ENCODE data around the gene ZFAND3. TPM values are rescaled to one million over a fixed set of nuclear protein-coding genes. Genes with fewer than 3 reads are reported as not detected.

ZFAND3 gene
- total RNA-seq, 1 experiment from 2014 or later = 107 TPM

DNA sequence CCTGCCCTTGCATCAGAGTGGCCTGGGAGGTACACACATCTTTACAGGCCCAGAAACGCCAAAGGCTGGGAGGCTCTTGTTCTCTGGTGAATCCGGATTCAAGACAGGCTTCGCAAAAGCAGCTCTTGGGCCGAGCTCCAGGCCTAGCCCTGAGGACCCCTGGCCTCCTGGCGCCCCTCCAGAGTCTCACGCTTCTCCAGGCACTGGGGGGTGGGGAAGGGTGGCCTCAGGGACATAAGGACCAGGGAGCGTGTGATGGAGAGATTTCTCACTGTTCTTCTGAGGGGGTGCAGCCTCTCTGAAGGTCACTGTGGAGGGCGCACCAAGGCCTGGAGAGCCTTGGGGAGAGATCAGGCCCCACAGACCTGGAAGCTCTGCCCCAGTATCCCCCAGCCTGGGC lies 349.2 kb downstream of the ZFAND3 start:
- CTCF ChIA-PET = no interaction called here
- no peaks in the 10 kb centered on the region for H3K27me3 Mint-ChIP-seq (ENCODE audit: insufficient read depth, unreplicated experiment)
- no peak overlapping the region for H3K4me3 Mint-ChIP-seq (ENCODE audit: unreplicated experiment)
- H3K4me1 Mint-ChIP-seq (ENCODE audit: low read depth, unreplicated experiment) = no peaks in the 10 kb centered on the region
- Histone ChIP-seq H3K36me3 (ENCODE audit: control insufficient read depth, insufficient read depth, low read length) (no peaks in the 10 kb centered on the region), H3K27me3 (replicated peaks; ENCODE audit: control insufficient read depth, insufficient read depth, low read length) (no peaks in the 10 kb centered on the region), H3K9me3 (no peaks in the 10 kb centered on the region), H3K4me1 (no peaks in the 10 kb centered on the region), H3K4me3 (ENCODE audit: low read depth, low read length) (no peak overlapping the region)
- H3K9me3 Mint-ChIP-seq (ENCODE audit: unreplicated experiment) = no peaks in the 10 kb centered on the region
- no peak for DNase-seq
- H3K27ac Mint-ChIP-seq (ENCODE audit: unreplicated experiment) = no peak overlapping the region
- TF ChIP-seq, protein P1, sequence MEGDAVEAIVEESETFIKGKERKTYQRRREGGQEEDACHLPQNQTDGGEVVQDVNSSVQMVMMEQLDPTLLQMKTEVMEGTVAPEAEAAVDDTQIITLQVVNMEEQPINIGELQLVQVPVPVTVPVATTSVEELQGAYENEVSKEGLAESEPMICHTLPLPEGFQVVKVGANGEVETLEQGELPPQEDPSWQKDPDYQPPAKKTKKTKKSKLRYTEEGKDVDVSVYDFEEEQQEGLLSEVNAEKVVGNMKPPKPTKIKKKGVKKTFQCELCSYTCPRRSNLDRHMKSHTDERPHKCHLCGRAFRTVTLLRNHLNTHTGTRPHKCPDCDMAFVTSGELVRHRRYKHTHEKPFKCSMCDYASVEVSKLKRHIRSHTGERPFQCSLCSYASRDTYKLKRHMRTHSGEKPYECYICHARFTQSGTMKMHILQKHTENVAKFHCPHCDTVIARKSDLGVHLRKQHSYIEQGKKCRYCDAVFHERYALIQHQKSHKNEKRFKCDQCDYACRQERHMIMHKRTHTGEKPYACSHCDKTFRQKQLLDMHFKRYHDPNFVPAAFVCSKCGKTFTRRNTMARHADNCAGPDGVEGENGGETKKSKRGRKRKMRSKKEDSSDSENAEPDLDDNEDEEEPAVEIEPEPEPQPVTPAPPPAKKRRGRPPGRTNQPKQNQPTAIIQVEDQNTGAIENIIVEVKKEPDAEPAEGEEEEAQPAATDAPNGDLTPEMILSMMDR (IDR thresholded peaks at IDR 0.05; ENCODE audit: insufficient read depth in 1 of 2, low read depth in 1 of 2, low read length in 1 of 2, severe bottlenecking in 1 of 2, unreplicated experiment in 1 of 2) = no peak
- POLR2A ChIA-PET = no interaction called here
- no TSS peak for BruUV-seq (replicated peaks)
- H3K36me3 Mint-ChIP-seq (ENCODE audit: insufficient read depth, unreplicated experiment) = peaks cover 23% of the 10 kb centered on the region
- intact Hi-C loops (cut with micrococcal nuclease; ENCODE audit: unreplicated experiment) = no loop called here

DNA sequence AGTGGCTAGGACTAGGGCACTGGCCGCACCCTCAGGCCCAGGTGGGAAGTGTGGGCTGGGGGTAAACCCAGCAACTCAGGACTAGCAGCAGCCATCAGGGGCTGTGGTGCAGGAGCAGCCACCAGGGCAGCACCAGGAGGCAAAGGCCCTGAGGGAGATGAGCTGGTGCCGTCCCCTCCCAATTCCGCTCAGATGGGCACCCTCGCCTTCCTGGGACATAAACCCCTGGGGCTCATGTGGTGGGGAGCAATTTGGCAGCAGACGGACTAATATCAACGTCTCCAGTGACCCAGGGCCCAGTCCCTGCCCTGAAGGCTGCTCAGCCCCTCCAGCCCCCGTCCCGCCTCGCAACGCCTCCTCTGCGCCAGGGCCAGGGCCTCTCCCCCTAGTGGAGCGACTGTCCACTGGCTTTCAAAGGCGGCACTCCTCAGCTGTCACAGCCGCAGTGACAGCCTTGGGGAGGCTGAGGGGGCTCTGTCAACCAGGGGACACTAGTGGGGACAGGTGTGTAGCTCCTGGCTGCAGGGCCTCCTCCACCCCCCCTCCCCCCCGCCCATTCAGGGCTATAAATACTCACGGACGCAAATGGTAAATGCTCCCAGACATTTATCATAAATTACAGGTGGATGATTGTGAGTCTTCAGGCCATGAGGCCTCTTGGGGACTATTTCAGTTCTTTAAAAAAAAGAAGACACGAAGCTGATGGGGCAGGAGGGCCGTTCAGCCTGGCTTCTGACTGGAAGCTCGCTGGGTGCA lies 349.9 kb downstream of the ZFAND3 start:
- H3K36me3 ChIP-seq (ENCODE audit: control insufficient read depth, insufficient read depth, low read length) = no peaks in the 10 kb centered on the region
- H3K4me1 ChIP-seq = no peaks in the 10 kb centered on the region
- ChIA-PET POLR2A (no interaction called here), CTCF (no interaction called here)
- intact Hi-C loops (cut with micrococcal nuclease; ENCODE audit: unreplicated experiment) = no loop called here
- no TSS peak for BruUV-seq (replicated peaks)
- Mint-ChIP-seq H3K4me3 (ENCODE audit: unreplicated experiment) (peak overlapping the region; percentile 11), H3K27ac (ENCODE audit: unreplicated experiment) (no peak overlapping the region), H3K9me3 (ENCODE audit: unreplicated experiment) (no peaks in the 10 kb centered on the region), H3K4me1 (ENCODE audit: low read depth, unreplicated experiment) (no peaks in the 10 kb centered on the region), H3K36me3 (ENCODE audit: insufficient read depth, unreplicated experiment) (peaks cover 17% of the 10 kb centered on the region), H3K27me3 (ENCODE audit: insufficient read depth, unreplicated experiment) (no peaks in the 10 kb centered on the region)
- H3K9me3 ChIP-seq = no peaks in the 10 kb centered on the region
- no peak for DNase-seq
- TF ChIP-seq, protein P1 (IDR thresholded peaks at IDR 0.05; ENCODE audit: insufficient read depth in 1 of 2, low read depth in 1 of 2, low read length in 1 of 2, severe bottlenecking in 1 of 2, unreplicated experiment in 1 of 2) = peak in 1 of 2 experiments; percentile 20
- H3K4me3 ChIP-seq (ENCODE audit: low read depth, low read length) = no peak overlapping the region
- H3K27me3 ChIP-seq (replicated peaks; ENCODE audit: control insufficient read depth, insufficient read depth, low read length) = no peaks in the 10 kb centered on the region

DNA sequence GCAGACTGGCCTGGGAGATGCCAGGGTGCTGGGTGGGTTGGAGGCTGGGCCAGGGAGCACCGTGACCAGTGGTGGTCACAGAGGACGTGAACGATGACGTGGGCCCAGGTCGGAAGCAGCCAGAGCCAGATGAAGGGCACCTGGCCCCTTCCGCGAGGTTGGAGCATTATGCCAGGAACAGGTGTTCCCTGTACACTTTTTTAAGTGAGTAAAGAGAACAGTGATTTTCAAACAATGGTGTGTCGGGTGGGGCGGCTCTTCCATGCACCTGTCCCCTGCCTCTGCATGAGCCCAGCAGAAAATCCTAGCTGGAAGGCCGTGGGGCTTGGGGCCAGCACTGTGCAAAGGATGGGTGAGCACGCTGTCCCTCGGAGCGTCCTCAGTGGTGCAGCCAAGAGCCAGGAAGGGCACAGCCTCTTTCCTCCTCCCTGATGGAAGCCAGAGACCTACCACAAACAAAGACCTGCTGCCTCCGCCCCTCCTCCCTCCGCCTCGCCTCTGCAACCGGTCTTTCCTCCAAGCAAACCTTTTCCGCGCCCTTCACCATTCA lies 350.5 kb downstream of the ZFAND3 start:
- Histone ChIP-seq H3K9me3 (no peaks in the 10 kb centered on the region), H3K4me1 (no peaks in the 10 kb centered on the region), H3K4me3 (ENCODE audit: low read depth, low read length) (no peak overlapping the region), H3K36me3 (ENCODE audit: control insufficient read depth, insufficient read depth, low read length) (no peaks in the 10 kb centered on the region), H3K27me3 (replicated peaks; ENCODE audit: control insufficient read depth, insufficient read depth, low read length) (no peaks in the 10 kb centered on the region)
- TF ChIP-seq, protein P1 (IDR thresholded peaks at IDR 0.05; ENCODE audit: insufficient read depth in 1 of 2, low read depth in 1 of 2, low read length in 1 of 2, severe bottlenecking in 1 of 2, unreplicated experiment in 1 of 2) = no peak
- ChIA-PET CTCF (no interaction called here), POLR2A (no interaction called here)
- H3K27ac Mint-ChIP-seq (ENCODE audit: unreplicated experiment) = no peak overlapping the region
- intact Hi-C loops (cut with micrococcal nuclease; ENCODE audit: unreplicated experiment) = no loop called here
- no peak for DNase-seq
- H3K36me3 Mint-ChIP-seq (ENCODE audit: insufficient read depth, unreplicated experiment) = peaks cover 17% of the 10 kb centered on the region
- no peak overlapping the region for H3K4me3 Mint-ChIP-seq (ENCODE audit: unreplicated experiment)
- no peaks in the 10 kb centered on the region for H3K9me3 Mint-ChIP-seq (ENCODE audit: unreplicated experiment)
- H3K27me3 Mint-ChIP-seq (ENCODE audit: insufficient read depth, unreplicated experiment) = no peaks in the 10 kb centered on the region
- no TSS peak for BruUV-seq (replicated peaks)
- H3K4me1 Mint-ChIP-seq (ENCODE audit: low read depth, unreplicated experiment) = no peaks in the 10 kb centered on the region

Data from Caco-2 (cell line).